CD8-positive, alpha-beta memory T cell (primary cell): ENCODE measurements around the gene PCNX1. TPM values are rescaled to one million over a fixed set of nuclear protein-coding genes. Genes with fewer than 3 reads are reported as not detected.
A peak's percentile ranks its signal among the peaks of the same experiment; 100 is the strongest.
"Not testable (repeated sequence)": the region's sequence is repeated elsewhere in the genome, so short reads cannot be mapped to it uniquely, and the experiment has no call there.

Experiments
- CTCF ChIA-PET: fragments of 350-600 bp; sonication (Branson Sonifier 250); formaldehyde crosslinking; loops from one replicate; lab custom pipeline; 2021; ENCODE audit warnings: antibody characterized with exemption; lab: Charles Lee
- POLR2A ChIA-PET: fragments of 350-600 bp; sonication (Branson Sonifier 250); formaldehyde crosslinking; loops from one replicate; lab custom pipeline; 2021; ENCODE audit warnings: antibody characterized with exemption; lab: Charles Lee
- DNase-seq, 5 donors: peaks; one replicate each; pipeline versions ENCODE4 v3.0.0 to v3.0.0-alpha.2; 2020 to 2022; ENCODE audit warnings: mixed read lengths in 1 of 5
- H3K27ac ChIP-seq: one replicate; pipeline ENCODE4 v1.7.0; 2013; ENCODE audit warnings: low read depth, mild to moderate bottlenecking, low read length, moderate library complexity
- H3K27me3 ChIP-seq: 2 replicates; pipeline ENCODE4 v1.7.0; 2013; ENCODE audit warnings: low read length, mild to moderate bottlenecking; ENCODE audit not compliant: insufficient read depth, poor library complexity, severe bottlenecking
- H3K36me3 ChIP-seq: 2 replicates; pipeline ENCODE4 v1.7.0; 2013; ENCODE audit warnings: mild to moderate bottlenecking, low read length, moderate library complexity; ENCODE audit not compliant: insufficient read depth
- H3K4me1 ChIP-seq: 2 replicates; pipeline ENCODE4 v1.7.0; 2013; ENCODE audit warnings: mild to moderate bottlenecking, low read length, moderate library complexity; ENCODE audit not compliant: insufficient read depth
- H3K4me3 ChIP-seq: 2 replicates; pipeline ENCODE4 v1.7.0; 2013; ENCODE audit warnings: mild to moderate bottlenecking, low read length
- H3K9me3 ChIP-seq: 2 replicates; pipeline ENCODE4 v1.7.0; 2013; ENCODE audit warnings: mild to moderate bottlenecking, low read length
- H3K27ac Mint-ChIP-seq, 8 donors: one replicate each; pipeline ENCODE4 v1.8.0; 2020 to 2021; ENCODE audit warnings: mixed read lengths in 8 of 8, mild to moderate bottlenecking in 6 of 8, inconsistent platforms in 3 of 8, moderate library complexity in 3 of 8
- H3K27me3 Mint-ChIP-seq, 2 donors: one replicate each; pipeline ENCODE4 v1.8.0; 2020 to 2021; ENCODE audit warnings: mixed read lengths in 2 of 2, mild to moderate bottlenecking in 1 of 2, moderate library complexity in 1 of 2
- H3K36me3 Mint-ChIP-seq, 3 donors: one replicate each; pipeline ENCODE4 v1.8.0; 2020 to 2021; ENCODE audit warnings: mixed read lengths in 3 of 3, inconsistent platforms in 1 of 3, mild to moderate bottlenecking in 1 of 3
- H3K4me1 Mint-ChIP-seq, 3 donors: one replicate each; pipeline ENCODE4 v1.8.0; 2020 to 2021; ENCODE audit warnings: mixed read lengths in 3 of 3, inconsistent platforms in 1 of 3, mild to moderate bottlenecking in 1 of 3
- H3K4me3 Mint-ChIP-seq, 7 donors: one replicate each; pipeline ENCODE4 v1.8.0; 2020 to 2021; ENCODE audit warnings: mixed read lengths in 7 of 7, mild to moderate bottlenecking in 6 of 7, moderate library complexity in 4 of 7, inconsistent platforms in 2 of 7
- H3K9me3 Mint-ChIP-seq, 5 donors: one replicate each; pipeline ENCODE4 v1.8.0; 2020 to 2022; ENCODE audit warnings: mixed read lengths in 5 of 5, mild to moderate bottlenecking in 3 of 5, moderate library complexity in 2 of 5, inconsistent platforms in 1 of 5
- polyA plus RNA-seq: library from polyadenylated mRNA; unstranded; fragments of 300-500 nt; fragmentation: Illumina TruSeq; gene quantifications from one replicate; pipeline ENCODE4 v1.2.3, GENCODE V29; 2021
- total RNA-seq, 2 experiments: library from RNA; stranded (reverse); gene quantifications; one replicate each; pipeline ENCODE4 v1.2.3, GENCODE V29; 2021

PCNX1 gene
- total and polyA plus RNA-seq, 3 experiments from 2014 or later: 13.4 to 46.2 (median 37.4) TPM

DNA sequence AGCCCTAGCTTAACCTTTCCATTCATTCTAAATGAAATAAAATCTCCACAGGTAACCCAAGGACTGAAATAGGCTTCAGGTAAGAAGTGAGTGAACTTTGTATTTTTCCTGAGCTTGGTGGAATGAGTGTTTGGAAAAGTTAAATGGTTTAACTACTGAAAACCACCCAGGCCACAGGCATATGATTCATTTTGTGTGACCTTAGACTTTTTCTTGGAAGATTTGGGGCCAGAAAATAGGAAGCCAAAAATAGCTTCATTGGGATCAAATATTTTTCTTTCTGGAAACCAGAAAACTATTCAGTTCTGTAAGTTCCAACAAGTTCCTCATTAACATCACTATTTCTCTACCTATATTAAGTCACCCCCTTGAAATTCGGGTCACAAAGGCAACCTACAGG is 212.6 kb downstream of the PCNX1 start:
- Histone ChIP-seq H3K27me3 (no peaks in the 10 kb centered on the region), H3K9me3 (no peaks in the 10 kb centered on the region), H3K27ac (no peak overlapping the region), H3K4me3 (no peak overlapping the region), H3K36me3 (no peaks in the 10 kb centered on the region), H3K4me1 (no peaks in the 10 kb centered on the region)
- H3K4me1 Mint-ChIP-seq: peaks cover 0 to 6% (median 0%) of the 10 kb centered on the region in 3 donors
- ChIA-PET POLR2A (no interaction called here), CTCF (no interaction called here)
- H3K9me3 Mint-ChIP-seq: no peaks in the 10 kb centered on the region
- H3K36me3 Mint-ChIP-seq: peaks cover 0 to 30% (median 1%) of the 10 kb centered on the region in 3 donors
- no peak for DNase-seq
- H3K4me3 Mint-ChIP-seq: no peak overlapping the region
- H3K27ac Mint-ChIP-seq: peak overlapping the region in 1 of 8 donors; percentile 35
- H3K27me3 Mint-ChIP-seq: no peaks in the 10 kb centered on the region

DNA sequence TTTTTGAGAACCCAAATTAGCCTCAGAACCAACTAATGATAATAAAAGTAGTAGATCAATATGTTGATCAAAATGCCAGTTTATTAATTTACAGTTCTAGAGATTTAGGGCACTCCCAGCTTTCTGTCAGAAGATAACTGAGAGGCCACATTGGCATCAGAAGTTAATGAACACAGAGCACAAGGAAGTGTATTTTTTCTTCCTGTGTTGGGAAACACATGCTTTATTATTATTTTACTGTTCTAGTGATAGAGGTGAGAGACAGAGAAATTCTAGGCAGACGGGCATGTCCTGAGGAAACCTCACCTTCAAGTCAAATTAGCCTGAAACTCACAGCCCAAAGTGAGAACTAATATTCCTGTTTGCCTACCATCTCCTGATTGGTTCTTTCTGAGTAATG is 213.7 kb downstream of the PCNX1 start:
- no peak overlapping the region for H3K4me3 Mint-ChIP-seq

DNA sequence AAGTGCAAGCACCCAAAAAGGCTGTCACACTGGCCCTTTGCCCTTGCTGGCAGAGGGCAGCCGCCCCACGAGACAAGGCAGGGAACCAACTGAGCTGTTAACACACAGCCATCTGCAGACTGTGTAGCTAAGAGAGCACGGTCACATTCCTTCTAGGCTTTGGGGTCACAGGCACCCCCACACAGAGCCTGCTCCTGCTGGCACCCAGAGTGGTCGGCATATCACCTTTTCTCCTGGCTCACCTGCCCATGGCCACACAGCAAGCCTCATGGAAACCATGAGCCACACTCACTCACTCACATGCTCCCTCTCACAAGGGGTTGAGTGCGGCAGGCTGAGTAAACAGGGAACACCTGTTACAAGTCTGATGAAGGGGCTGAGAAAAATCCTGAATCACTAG is 214.5 kb downstream of the PCNX1 start:
- peaks cover 0 to 3% of the 10 kb centered on the region in 2 donors for H3K27me3 Mint-ChIP-seq
- no peak for DNase-seq
- no peak overlapping the region for H3K4me3 ChIP-seq
- no peak overlapping the region for H3K4me3 Mint-ChIP-seq
- CTCF ChIA-PET: no interaction called here
- no peaks in the 10 kb centered on the region for H3K27me3 ChIP-seq
- POLR2A ChIA-PET: no interaction called here
- H3K27ac ChIP-seq: no peak overlapping the region
- peak overlapping the region in 1 of 8 donors; percentile 83 for H3K27ac Mint-ChIP-seq
- H3K4me1 Mint-ChIP-seq: peaks cover 0 to 6% (median 0%) of the 10 kb centered on the region in 3 donors
- H3K36me3 ChIP-seq: no peaks in the 10 kb centered on the region
- H3K4me1 ChIP-seq: no peaks in the 10 kb centered on the region
- H3K9me3 ChIP-seq: no peaks in the 10 kb centered on the region
- H3K36me3 Mint-ChIP-seq: peaks cover 0 to 14% (median 0%) of the 10 kb centered on the region in 3 donors
- no peaks in the 10 kb centered on the region for H3K9me3 Mint-ChIP-seq

More for the DNA sequence above, 213.7 kb downstream of the PCNX1 start:
- DNase-seq: no peak
- ChIA-PET POLR2A (no interaction called here), CTCF (no interaction called here)
- peaks cover 0 to 18% (median 0%) of the 10 kb centered on the region in 3 donors for H3K36me3 Mint-ChIP-seq
- Histone ChIP-seq H3K27me3 (no peaks in the 10 kb centered on the region), H3K27ac (no peak overlapping the region), H3K9me3 (no peaks in the 10 kb centered on the region), H3K4me3 (no peak overlapping the region), H3K4me1 (no peaks in the 10 kb centered on the region), H3K36me3 (no peaks in the 10 kb centered on the region)
- H3K27me3 Mint-ChIP-seq: peaks cover 0 to 3% of the 10 kb centered on the region in 2 donors
- H3K4me1 Mint-ChIP-seq: peaks cover 0 to 6% (median 0%) of the 10 kb centered on the region in 3 donors
- no peak overlapping the region for H3K27ac Mint-ChIP-seq
- no peaks in the 10 kb centered on the region for H3K9me3 Mint-ChIP-seq

- H3K4me3 Mint-ChIP-seq: no peak overlapping the region
- Histone ChIP-seq H3K4me1 (no peaks in the 10 kb centered on the region), H3K36me3 (no peaks in the 10 kb centered on the region), H3K27me3 (no peaks in the 10 kb centered on the region), H3K27ac (no peak overlapping the region), H3K4me3 (no peak overlapping the region), H3K9me3 (no peaks in the 10 kb centered on the region)
- no peak for DNase-seq
- CTCF ChIA-PET: interaction anchor here (0.9 kb wide), 1 partner anchor 19 kb away, joined by 3 read pairs; no protein-coding TSS in a partner anchor
- peaks cover 0 to 6% (median 0%) of the 10 kb centered on the region in 3 donors for H3K4me1 Mint-ChIP-seq
- POLR2A ChIA-PET: interaction anchor here (0.6 to 0.7 kb wide), 2 partner anchors 30 to 621 kb away, joined by 4 to 6 read pairs; no protein-coding TSS in a partner anchor
- peak overlapping the region in 1 of 8 donors; percentile 32 for H3K27ac Mint-ChIP-seq
- peaks cover 0 to 9% (median 0%) of the 10 kb centered on the region in 3 donors for H3K36me3 Mint-ChIP-seq
- H3K9me3 Mint-ChIP-seq: no peaks in the 10 kb centered on the region
- H3K27me3 Mint-ChIP-seq: peaks cover 0 to 3% of the 10 kb centered on the region in 2 donors
These were observed 215.8 kb downstream of the PCNX1 start for GRCh38 chr14:71122866-71123565.

DNA sequence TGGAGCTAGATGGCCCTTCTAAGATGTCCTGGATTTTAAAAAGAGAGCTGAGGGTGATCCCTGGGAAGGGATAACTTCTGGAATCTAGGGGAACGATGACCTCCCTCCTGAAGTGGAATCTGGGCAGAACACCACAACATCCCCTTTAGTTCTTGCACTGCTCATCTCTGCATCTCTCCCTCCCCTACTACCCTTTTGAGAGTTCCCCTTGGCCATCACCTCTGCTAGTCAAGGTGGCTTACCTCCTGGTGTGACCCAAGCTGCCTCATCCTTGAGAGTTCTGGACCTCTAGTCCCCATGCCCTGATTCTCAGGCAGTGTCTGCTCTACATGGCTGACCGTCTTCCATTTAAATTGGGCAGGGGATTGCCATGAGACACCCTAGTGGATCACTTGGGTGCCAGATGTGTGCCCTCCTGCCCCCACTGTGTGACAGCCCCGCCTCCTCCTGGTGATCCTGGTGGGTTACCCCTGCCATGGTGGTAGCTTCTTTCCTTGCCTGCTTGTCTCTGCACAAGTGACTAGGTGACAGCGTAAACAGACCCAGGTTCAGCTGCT is 216.4 kb downstream of the PCNX1 start:
- Histone ChIP-seq H3K9me3 (no peaks in the 10 kb centered on the region), H3K27me3 (no peaks in the 10 kb centered on the region), H3K36me3 (no peaks in the 10 kb centered on the region), H3K4me1 (no peaks in the 10 kb centered on the region), H3K27ac (no peak overlapping the region), H3K4me3 (no peak overlapping the region)
- ChIA-PET POLR2A (no interaction called here), CTCF (interaction anchor here (0.9 kb wide), 1 partner anchor 18 kb away, joined by 3 read pairs; no protein-coding TSS in a partner anchor)
- no peak for DNase-seq
- no peak overlapping the region for H3K4me3 Mint-ChIP-seq
- peaks cover 0 to 3% of the 10 kb centered on the region in 2 donors for H3K27me3 Mint-ChIP-seq
- H3K4me1 Mint-ChIP-seq: peaks cover 0 to 6% (median 0%) of the 10 kb centered on the region in 3 donors
- peaks cover 0 to 6% (median 0%) of the 10 kb centered on the region in 3 donors for H3K36me3 Mint-ChIP-seq
- no peaks in the 10 kb centered on the region for H3K9me3 Mint-ChIP-seq
- H3K27ac Mint-ChIP-seq: peak overlapping the region in 1 of 8 donors; percentile 32

DNA sequence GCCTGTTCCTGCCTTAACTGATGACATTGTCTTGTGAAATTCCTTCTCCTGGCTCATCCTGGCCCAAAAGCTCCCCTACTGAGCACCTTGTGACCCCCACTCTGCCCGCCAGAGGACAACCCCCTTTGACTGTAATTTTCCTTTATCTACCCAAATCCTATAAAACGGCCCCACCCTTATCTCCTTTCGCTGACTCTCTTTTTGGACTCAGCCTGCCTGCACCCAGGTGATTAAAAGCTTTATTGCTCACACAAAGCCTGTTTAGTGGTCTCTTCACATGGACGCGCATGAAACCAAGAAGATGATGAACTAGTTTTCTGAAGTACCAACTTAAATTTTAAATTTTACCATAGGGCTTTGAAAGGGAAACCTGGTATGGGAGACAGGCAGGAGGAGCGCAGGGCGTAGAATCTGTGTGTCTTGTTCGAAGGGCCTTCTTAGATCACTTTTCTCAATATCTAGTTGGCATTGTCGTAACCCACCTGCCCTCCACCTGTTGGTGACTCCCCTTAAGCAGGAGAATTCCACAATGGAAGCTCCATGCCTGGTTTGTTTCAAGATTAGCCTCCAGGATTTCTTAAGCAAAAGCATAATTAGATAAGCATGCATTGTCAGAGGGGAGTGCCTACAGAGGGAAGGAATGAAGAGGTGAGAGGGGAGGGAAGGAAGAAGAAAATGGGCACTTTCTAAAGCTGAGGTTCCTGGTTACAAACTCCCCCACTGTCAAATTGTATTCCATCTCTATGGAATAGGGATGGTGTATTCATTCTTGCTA is 222.6 kb downstream of the PCNX1 start:
- H3K4me3 Mint-ChIP-seq, H3K36me3 Mint-ChIP-seq, H3K27me3 ChIP-seq, H3K27me3 Mint-ChIP-seq, CTCF ChIA-PET, H3K27ac ChIP-seq, H3K4me1 ChIP-seq, POLR2A ChIA-PET, H3K9me3 ChIP-seq, H3K4me3 ChIP-seq, H3K9me3 Mint-ChIP-seq, H3K36me3 ChIP-seq, DNase-seq: not testable (repeated sequence)
- Mint-ChIP-seq H3K27ac (peak overlapping the region in 1 of 8 donors; percentile 13), H3K4me1 (peaks cover 4 to 14% (median 13%) of the 10 kb centered on the region in 3 donors)

- H3K9me3 Mint-ChIP-seq: no peaks in the 10 kb centered on the region
- CTCF ChIA-PET: no interaction called here
- H3K27me3 Mint-ChIP-seq: peaks cover 0 to 2% of the 10 kb centered on the region in 2 donors
- Histone ChIP-seq H3K9me3 (no peaks in the 10 kb centered on the region), H3K4me1 (peaks cover 6% of the 10 kb centered on the region), H3K4me3 (no peak overlapping the region), H3K27ac (no peak overlapping the region), H3K36me3 (no peaks in the 10 kb centered on the region), H3K27me3 (no peaks in the 10 kb centered on the region)
- H3K27ac Mint-ChIP-seq: peak overlapping the region in 2 of 8 donors; percentile 7 to 30
- no peak for DNase-seq
- H3K36me3 Mint-ChIP-seq: no peaks in the 10 kb centered on the region
- peak overlapping the region in 2 of 7 donors; percentile 13 for H3K4me3 Mint-ChIP-seq
- POLR2A ChIA-PET: no interaction called here
- peaks cover 4 to 14% (median 13%) of the 10 kb centered on the region in 3 donors for H3K4me1 Mint-ChIP-seq
These were observed 223.4 kb downstream of the PCNX1 start for GRCh38 chr14:71130491-71131179.
